Activated CD4-positive, alpha-beta memory T cell treated with anti-CD3 and anti-CD28 coated beads for 36 hours (primary cell): Measurements from ENCODE around the gene NDUFS6. TPM values are rescaled to one million over a fixed set of nuclear protein-coding genes. Genes with fewer than 3 reads are reported as not detected.

Experiments
- CTCF ChIA-PET: fragments of 350-600 bp; sonication (Branson Sonifier 250); formaldehyde crosslinking; loops from one replicate; lab custom pipeline; 2021; ENCODE audit warnings: antibody characterized with exemption, inconsistent platforms; lab: Charles Lee
- POLR2A ChIA-PET: fragments of 350-600 bp; sonication (Branson Sonifier 250); formaldehyde crosslinking; loops from one replicate; lab custom pipeline; 2021; ENCODE audit warnings: antibody characterized with exemption; lab: Charles Lee
- DNase-seq: peaks from one replicate; pipeline ENCODE4 v3.0.0-alpha.2; 2020
- H3K27ac Mint-ChIP-seq: one replicate; pipeline ENCODE4 v1.8.0; 2021; ENCODE audit warnings: mixed read lengths
- H3K27me3 Mint-ChIP-seq: one replicate; pipeline ENCODE4 v1.8.0; 2021; ENCODE audit warnings: mixed read lengths
- H3K36me3 Mint-ChIP-seq: one replicate; pipeline ENCODE4 v1.8.0; 2021; ENCODE audit warnings: mixed read lengths
- H3K4me1 Mint-ChIP-seq: one replicate; pipeline ENCODE4 v1.8.0; 2021; ENCODE audit warnings: low read depth, mixed read lengths
- H3K4me3 Mint-ChIP-seq: one replicate; pipeline ENCODE4 v1.8.0; 2021; ENCODE audit warnings: mild to moderate bottlenecking, mixed read lengths
- H3K9me3 Mint-ChIP-seq: one replicate; pipeline ENCODE4 v1.8.0; 2021; ENCODE audit warnings: mixed read lengths
- intact Hi-C: fragments of 100-400 bp; cut with micrococcal nuclease; formaldehyde crosslinking; loops from one replicate; pipeline ENCODE4 v1.15.1; 2023
- total RNA-seq, 2 experiments: library from RNA; stranded (reverse); gene quantifications; one replicate each; pipeline ENCODE4 v1.2.3, GENCODE V29; 2021

The NDUFS6 gene
- total RNA-seq, 2 experiments from 2014 or later, result 38.9 to 39.5 TPM

GRCh38 chr5:1779782-1780613, 21.2 kb upstream of the NDUFS6 start:
- Mint-ChIP-seq H3K9me3 (no peaks in the 10 kb centered on the region), H3K27me3 (no peaks in the 10 kb centered on the region), H3K36me3 (no peaks in the 10 kb centered on the region), H3K4me3 (no peak overlapping the region), H3K4me1 (peaks cover 1% of the 10 kb centered on the region), H3K27ac (no peak overlapping the region)
- CTCF ChIA-PET, result no interaction called here
- DNase-seq, result no peak
- intact Hi-C loops, result no loop called here
- POLR2A ChIA-PET, result no interaction called here

DNA sequence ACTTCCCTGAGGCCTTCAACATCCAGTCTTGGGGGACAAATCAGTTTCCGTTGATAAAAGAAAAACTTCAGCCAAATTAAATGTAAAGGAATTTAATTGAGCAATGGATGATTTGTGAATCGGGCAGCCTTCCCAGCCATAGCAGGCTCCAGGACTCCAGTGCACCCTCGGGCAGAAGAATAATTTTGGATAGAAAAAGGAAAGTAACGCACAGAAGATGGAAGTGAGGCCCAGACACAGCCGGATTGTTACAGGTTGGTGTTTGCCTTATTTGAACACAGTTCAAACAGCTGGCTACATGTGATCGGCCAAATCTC, 20.6 kb upstream of the NDUFS6 start:
- no peak overlapping the region for H3K4me3 Mint-ChIP-seq
- ChIA-PET CTCF (no interaction called here), POLR2A (no interaction called here)
- no peak overlapping the region for H3K27ac Mint-ChIP-seq
- intact Hi-C loops, result no loop called here
- H3K27me3 Mint-ChIP-seq, result no peaks in the 10 kb centered on the region
- no peaks in the 10 kb centered on the region for H3K36me3 Mint-ChIP-seq
- H3K9me3 Mint-ChIP-seq, result no peaks in the 10 kb centered on the region
- peaks cover 1% of the 10 kb centered on the region for H3K4me1 Mint-ChIP-seq
- no peak for DNase-seq

- CTCF ChIA-PET, result no interaction called here
- POLR2A ChIA-PET, result no interaction called here
- no peak for DNase-seq
- no peak overlapping the region for H3K27ac Mint-ChIP-seq
- no peaks in the 10 kb centered on the region for H3K9me3 Mint-ChIP-seq
- peaks cover 1% of the 10 kb centered on the region for H3K4me1 Mint-ChIP-seq
- H3K27me3 Mint-ChIP-seq, result no peaks in the 10 kb centered on the region
- intact Hi-C loops, result no loop called here
- H3K4me3 Mint-ChIP-seq, result no peak overlapping the region
- H3K36me3 Mint-ChIP-seq, result no peaks in the 10 kb centered on the region
Observed at GRCh38 chr5:1781107-1781506, 20.1 kb upstream of the NDUFS6 start.

- Mint-ChIP-seq H3K27ac (no peak overlapping the region), H3K27me3 (no peaks in the 10 kb centered on the region), H3K4me3 (no peak overlapping the region), H3K9me3 (no peaks in the 10 kb centered on the region), H3K4me1 (peaks cover 1% of the 10 kb centered on the region), H3K36me3 (no peaks in the 10 kb centered on the region)
- ChIA-PET CTCF (no interaction called here), POLR2A (no interaction called here)
- DNase-seq, result no peak
- intact Hi-C loops, result no loop called here
Observed at GRCh38 chr5:1781726-1782384, 19.4 kb upstream of the NDUFS6 start.

- no peaks in the 10 kb centered on the region for H3K9me3 Mint-ChIP-seq
- no peak overlapping the region for H3K27ac Mint-ChIP-seq
- H3K27me3 Mint-ChIP-seq, result no peaks in the 10 kb centered on the region
Observed at GRCh38 chr5:1782385-1783215, 18.6 kb upstream of the NDUFS6 start.

DNA sequence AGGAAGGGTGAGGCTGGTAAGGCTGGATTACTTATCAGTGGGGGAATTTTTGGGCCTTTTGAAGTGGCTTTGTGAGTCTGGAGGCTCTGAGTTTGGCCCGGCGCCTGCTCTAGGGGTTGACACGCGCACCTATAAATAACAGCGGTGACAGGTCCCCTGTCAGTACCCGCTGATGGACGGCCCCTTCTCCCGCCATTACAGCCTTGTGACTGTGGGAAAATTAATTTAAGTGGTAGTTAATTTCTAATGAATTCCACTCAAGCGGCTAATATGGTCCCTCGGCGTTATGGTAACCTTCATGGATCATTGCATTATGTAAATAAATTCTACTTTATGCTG, 18.0 kb upstream of the NDUFS6 start:
- no peaks in the 10 kb centered on the region for H3K9me3 Mint-ChIP-seq
- intact Hi-C loops, result no loop called here
- ChIA-PET CTCF (no interaction called here), POLR2A (no interaction called here)
- H3K4me1 Mint-ChIP-seq, result peaks cover 1% of the 10 kb centered on the region
- H3K27me3 Mint-ChIP-seq, result no peaks in the 10 kb centered on the region
- no peak for DNase-seq
- H3K36me3 Mint-ChIP-seq, result no peaks in the 10 kb centered on the region
- no peak overlapping the region for H3K4me3 Mint-ChIP-seq
- no peak overlapping the region for H3K27ac Mint-ChIP-seq

More at GRCh38 chr5:1782385-1783215, 18.6 kb upstream of the NDUFS6 start:
- intact Hi-C loops, result no loop called here
- Mint-ChIP-seq H3K4me1 (peaks cover 1% of the 10 kb centered on the region), H3K4me3 (no peak overlapping the region), H3K36me3 (no peaks in the 10 kb centered on the region)
- DNase-seq, result no peak
- ChIA-PET CTCF (no interaction called here), POLR2A (no interaction called here)

DNA sequence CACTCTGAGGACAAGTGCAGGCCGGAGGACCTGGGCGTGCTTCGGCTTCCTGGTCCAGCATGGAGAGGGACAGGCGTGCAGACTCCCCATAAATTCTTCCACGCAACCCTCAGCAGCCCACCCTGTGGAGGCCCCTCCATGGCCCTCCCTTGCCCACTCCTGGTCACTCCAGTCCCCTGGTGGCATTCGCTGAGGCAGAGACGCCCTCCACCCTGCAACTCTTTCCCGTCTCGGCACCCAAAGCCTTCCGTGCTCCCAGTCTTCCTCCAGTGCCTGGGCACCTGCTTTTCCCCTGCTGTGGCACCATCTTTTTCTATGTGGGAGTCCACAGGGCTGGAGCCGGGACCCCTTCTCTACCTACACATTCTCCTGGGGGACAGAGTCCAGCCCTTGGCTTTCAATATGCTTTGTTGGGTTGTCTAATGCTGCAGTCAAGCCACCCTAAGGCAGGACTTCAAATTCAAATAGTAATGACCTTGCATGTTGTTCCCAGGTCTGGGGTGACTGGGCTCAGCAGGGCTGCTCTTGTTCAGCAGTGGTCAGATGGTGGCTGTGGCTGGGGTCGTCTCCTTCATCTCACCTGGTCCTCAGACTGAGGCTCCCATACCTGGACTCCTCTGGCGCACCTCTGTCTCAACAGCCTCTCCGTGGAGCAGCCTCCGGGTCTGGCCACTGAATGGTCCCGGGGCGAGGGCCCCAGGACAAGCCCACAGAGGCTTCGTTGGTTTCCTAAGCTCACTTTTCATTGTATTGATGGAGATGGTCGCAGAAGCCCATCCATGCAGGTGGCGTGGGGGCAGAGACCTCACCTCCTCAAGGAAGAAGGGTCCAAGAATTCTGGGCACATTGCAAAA, 16.8 kb upstream of the NDUFS6 start:
- no peak for DNase-seq
- ChIA-PET POLR2A (no interaction called here), CTCF (no interaction called here)
- Mint-ChIP-seq H3K27me3 (no peaks in the 10 kb centered on the region), H3K4me1 (peaks cover 10% of the 10 kb centered on the region), H3K27ac (no peak overlapping the region), H3K9me3 (no peaks in the 10 kb centered on the region), H3K36me3 (no peaks in the 10 kb centered on the region), H3K4me3 (no peak overlapping the region)
- intact Hi-C loops, result no loop called here

- H3K36me3 Mint-ChIP-seq, result no peaks in the 10 kb centered on the region
- H3K27me3 Mint-ChIP-seq, result no peaks in the 10 kb centered on the region
- no peak overlapping the region for H3K27ac Mint-ChIP-seq
- CTCF ChIA-PET, result no interaction called here
- peaks cover 17% of the 10 kb centered on the region for H3K4me1 Mint-ChIP-seq
- POLR2A ChIA-PET, result no interaction called here
- no peak overlapping the region for H3K4me3 Mint-ChIP-seq
- intact Hi-C loops, result no loop called here
- no peaks in the 10 kb centered on the region for H3K9me3 Mint-ChIP-seq
- no peak for DNase-seq
Observed at GRCh38 chr5:1785062-1785461, 16.1 kb upstream of the NDUFS6 start.

DNA sequence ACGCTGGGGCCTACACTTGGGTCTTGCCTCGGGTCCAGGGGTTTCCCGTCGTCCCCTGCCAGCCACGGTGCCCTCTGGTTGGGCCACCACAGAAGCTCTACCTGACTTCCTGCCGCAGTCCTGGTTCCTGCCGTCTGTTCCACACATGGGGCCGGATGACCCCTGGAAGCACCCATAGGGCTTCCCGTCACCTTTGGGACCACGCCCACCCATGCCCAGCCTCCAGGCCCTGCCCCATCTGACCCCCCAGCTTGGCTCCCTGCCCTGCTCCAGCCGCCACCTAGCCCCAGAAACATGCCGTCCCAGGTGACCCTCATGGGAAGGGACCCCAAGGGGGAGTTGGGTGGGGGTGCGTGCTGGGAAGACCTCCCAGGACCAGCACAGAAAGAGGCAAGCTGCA, 15.2 kb upstream of the NDUFS6 start:
- CTCF ChIA-PET, result no interaction called here
- no peaks in the 10 kb centered on the region for H3K27me3 Mint-ChIP-seq

DNA sequence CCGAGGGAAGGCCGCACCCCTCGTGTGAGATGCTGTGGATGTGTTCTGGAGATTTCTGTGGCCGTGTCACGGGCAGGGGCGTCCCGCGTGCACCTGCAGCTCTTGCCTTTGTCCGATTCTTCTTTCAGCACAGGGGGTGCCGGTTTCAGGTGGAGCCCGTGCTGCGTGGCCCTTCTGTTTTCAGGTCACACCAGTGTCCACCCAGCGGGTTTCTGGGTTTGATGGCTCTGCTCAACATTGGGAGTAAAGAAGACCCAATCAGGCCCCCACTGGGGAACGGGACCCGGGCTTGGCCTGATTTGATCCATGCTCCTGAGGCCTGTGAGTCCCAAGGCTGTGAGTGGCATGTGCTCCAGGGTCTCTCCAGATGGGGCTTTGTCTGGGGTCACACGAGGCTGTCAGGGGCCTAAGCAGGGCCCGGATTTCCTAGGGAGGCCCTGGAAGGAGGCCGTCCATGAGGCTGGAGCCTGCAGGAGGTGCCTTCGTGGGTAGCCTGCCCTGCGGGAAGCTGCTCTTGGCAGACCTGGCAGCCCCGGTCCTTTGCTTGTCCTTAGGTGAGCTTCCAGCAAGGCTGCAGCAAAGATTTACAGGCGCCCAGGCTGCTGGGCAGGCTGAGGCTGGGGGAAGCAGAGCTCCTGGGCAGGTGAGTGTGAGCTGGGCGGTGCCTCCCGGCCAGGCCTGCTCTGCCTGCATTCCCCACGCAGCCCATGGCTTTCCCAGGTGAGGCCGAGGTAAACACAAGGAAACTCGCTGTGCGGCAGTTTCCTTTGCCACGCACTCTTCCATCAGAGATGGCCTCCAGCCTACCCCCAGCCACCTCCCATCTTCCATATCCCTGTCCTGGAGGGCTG, 14.4 kb upstream of the NDUFS6 start:
- Mint-ChIP-seq H3K27me3 (no peaks in the 10 kb centered on the region), H3K4me3 (no peak overlapping the region), H3K9me3 (no peaks in the 10 kb centered on the region), H3K4me1 (peaks cover 31% of the 10 kb centered on the region), H3K36me3 (no peaks in the 10 kb centered on the region), H3K27ac (no peak overlapping the region)
- ChIA-PET CTCF (no interaction called here), POLR2A (no interaction called here)
- no peak for DNase-seq
- intact Hi-C loops, result no loop called here

More for the DNA sequence above, 15.2 kb upstream of the NDUFS6 start:
- POLR2A ChIA-PET, result no interaction called here
- DNase-seq, result no peak
- H3K4me3 Mint-ChIP-seq, result no peak overlapping the region
- H3K36me3 Mint-ChIP-seq, result no peaks in the 10 kb centered on the region
- intact Hi-C loops, result no loop called here
- H3K4me1 Mint-ChIP-seq, result peaks cover 24% of the 10 kb centered on the region
- no peak overlapping the region for H3K27ac Mint-ChIP-seq
- no peaks in the 10 kb centered on the region for H3K9me3 Mint-ChIP-seq

GRCh38 chr5:1787472-1788047, 13.6 kb upstream of the NDUFS6 start:
- intact Hi-C loops, result no loop called here
- CTCF ChIA-PET, result no interaction called here
- Mint-ChIP-seq H3K4me1 (peaks cover 37% of the 10 kb centered on the region), H3K4me3 (no peak overlapping the region), H3K36me3 (no peaks in the 10 kb centered on the region), H3K27ac (no peak overlapping the region), H3K27me3 (no peaks in the 10 kb centered on the region), H3K9me3 (no peaks in the 10 kb centered on the region)
- no peak for DNase-seq
- POLR2A ChIA-PET, result no interaction called here
